NCI-H345 treated with DMSO at 0.1 percent for 48 hours (cell line): ENCODE data around the gene ADAM17.
A peak's percentile ranks its signal among the peaks of the same experiment; 100 is the strongest.
"Not testable (repeated sequence)": the region's sequence is repeated elsewhere in the genome, so short reads cannot be mapped to it uniquely, and the experiment has no call there.

Experiments used
- DNase-seq: peaks from one replicate; lab custom pipeline; 2025; ENCODE audit not compliant: unreplicated experiment; lab: John Stamatoyannopoulos, UW

The ADAM17 gene

GRCh38 chr2:9555297-9556120, at the start of gene ADAM17:
TSS of gene ADAM17 (minus strand) at chr2:9555830. CDS start at chr2:9555605, 225 bp downstream.
- DNase-seq, result peak; percentile 86

GRCh38 chr2:9602412-9602811, 46.8 kb upstream of the ADAM17 start:
- DNase-seq, result no peak

- no peak for DNase-seq
Measured at GRCh38 chr2:9601397-9601796, 45.8 kb upstream of the ADAM17 start.

GRCh38 chr2:9599430-9599829, 43.8 kb upstream of the ADAM17 start:
- no peak for DNase-seq

- no peak for DNase-seq
Measured at GRCh38 chr2:9596621-9597311, 41.1 kb upstream of the ADAM17 start.

GRCh38 chr2:9595746-9596145, 40.1 kb upstream of the ADAM17 start:
- no peak for DNase-seq

- DNase-seq, result not testable (repeated sequence)
Measured at GRCh38 chr2:9595256-9595655, 39.6 kb upstream of the ADAM17 start.

- DNase-seq, result no peak
Measured at GRCh38 chr2:9594366-9595054, 38.9 kb upstream of the ADAM17 start.

GRCh38 chr2:9593925-9594324, 38.3 kb upstream of the ADAM17 start:
- DNase-seq, result no peak

GRCh38 chr2:9592699-9593098, 37.1 kb upstream of the ADAM17 start:
- no peak for DNase-seq

- no peak for DNase-seq
Measured at GRCh38 chr2:9590641-9591040, 35.0 kb upstream of the ADAM17 start.

GRCh38 chr2:9586465-9586864, 30.8 kb upstream of the ADAM17 start:
- DNase-seq, result no peak

- no peak for DNase-seq
Measured at GRCh38 chr2:9585486-9585885, 29.9 kb upstream of the ADAM17 start.

- DNase-seq, result not testable (repeated sequence)
Measured at GRCh38 chr2:9584902-9585301, 29.3 kb upstream of the ADAM17 start.

- no peak for DNase-seq
Measured at GRCh38 chr2:9582624-9583023, 27.0 kb upstream of the ADAM17 start.

GRCh38 chr2:9578467-9579235, 23.0 kb upstream of the ADAM17 start:
- no peak for DNase-seq

GRCh38 chr2:9574331-9574730, 18.7 kb upstream of the ADAM17 start:
- no peak for DNase-seq

- DNase-seq, result no peak
Measured at GRCh38 chr2:9573840-9574239, 18.2 kb upstream of the ADAM17 start.

- no peak for DNase-seq
Measured at GRCh38 chr2:9573013-9573720, 17.5 kb upstream of the ADAM17 start.
